Mucosa of rectum (tissue), 2 donors: ENCODE results near the gene LDLRAD1.

Source experiments
- H3K27ac ChIP-seq, 2 donors: one replicate each; pipeline ENCODE4 v1.7.0; 2013; ENCODE audit warnings: inconsistent platforms in 2 of 2, low read depth in 2 of 2, low read length in 2 of 2
- H3K27me3 ChIP-seq, 2 donors: one replicate each; pipeline ENCODE4 v1.7.0; 2013; ENCODE audit warnings: low read length in 2 of 2; ENCODE audit not compliant: control insufficient read depth in 2 of 2, insufficient read depth in 2 of 2
- H3K36me3 ChIP-seq, 2 donors: one replicate each; pipeline ENCODE4 v1.7.0; 2013; ENCODE audit warnings: low read length in 2 of 2; ENCODE audit not compliant: control insufficient read depth in 2 of 2, insufficient read depth in 2 of 2
- H3K4me1 ChIP-seq, 2 donors: one replicate each; pipeline ENCODE4 v1.7.0; 2013; ENCODE audit warnings: low read length in 2 of 2, mild to moderate bottlenecking in 1 of 2; ENCODE audit not compliant: control insufficient read depth in 2 of 2, insufficient read depth in 2 of 2
- H3K4me3 ChIP-seq, 2 donors: one replicate each; pipeline ENCODE4 v1.7.0; 2013; ENCODE audit warnings: low read length in 2 of 2
- H3K9ac ChIP-seq, 2 donors: one replicate each; pipeline ENCODE4 v1.7.0; 2013; ENCODE audit warnings: low read length in 2 of 2, low read depth in 1 of 2, mild to moderate bottlenecking in 1 of 2
- H3K9me3 ChIP-seq, 2 donors: one replicate each; pipeline ENCODE4 v1.7.0; 2013; ENCODE audit warnings: low read length in 2 of 2; ENCODE audit not compliant: control insufficient read depth in 2 of 2
- donor health status: healthy.
- donor health status: Normal muscosa, but diverticular disease.

The LDLRAD1 gene

DNA sequence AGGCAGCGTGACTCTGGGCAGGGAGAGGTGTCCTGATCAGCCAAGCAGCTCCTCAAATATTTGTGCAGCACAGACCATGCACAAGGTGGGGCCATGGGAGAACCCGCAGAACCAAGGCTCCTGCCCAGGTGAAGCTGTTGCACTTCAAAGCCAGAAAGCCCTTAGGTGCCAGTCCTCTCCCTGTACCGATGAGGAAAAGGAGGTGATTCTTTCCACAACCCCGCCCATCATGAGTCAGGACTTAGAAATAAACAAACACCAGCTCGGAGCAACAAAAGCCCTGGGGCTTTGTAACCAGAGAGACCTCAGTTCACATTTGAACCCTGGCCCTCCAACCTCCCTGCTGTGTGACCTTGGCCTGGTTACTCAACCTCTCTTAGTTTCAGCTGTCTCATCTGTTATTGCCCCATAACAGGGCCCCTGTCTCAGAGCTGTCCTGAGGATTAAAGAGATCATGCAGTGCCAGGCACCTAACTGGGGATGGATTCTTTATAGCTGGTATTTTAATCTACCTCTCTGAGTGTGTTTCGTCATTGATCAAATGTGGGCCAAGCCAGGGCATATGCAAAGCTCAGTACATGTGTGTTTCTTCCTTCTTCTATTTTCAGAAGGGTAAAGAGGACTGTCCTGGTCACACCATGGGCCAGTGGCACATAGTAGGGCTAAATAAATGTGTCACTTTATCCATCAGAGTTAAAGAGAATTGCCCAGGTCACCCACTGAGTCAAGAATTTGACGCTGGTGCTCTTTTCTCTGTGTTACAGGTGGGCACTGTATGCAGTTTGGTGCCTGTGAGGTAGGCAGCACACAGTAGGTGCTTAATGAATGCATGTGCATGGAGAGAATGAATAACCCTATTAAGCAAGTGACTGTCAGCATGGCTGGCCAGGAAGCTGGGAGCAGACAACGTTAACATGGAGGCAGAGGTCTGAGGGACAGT lies 1.4 kb downstream of the LDLRAD1 start:
- H3K27ac ChIP-seq = no peak overlapping the region
- H3K27me3 ChIP-seq = no peaks in the 10 kb centered on the region

DNA sequence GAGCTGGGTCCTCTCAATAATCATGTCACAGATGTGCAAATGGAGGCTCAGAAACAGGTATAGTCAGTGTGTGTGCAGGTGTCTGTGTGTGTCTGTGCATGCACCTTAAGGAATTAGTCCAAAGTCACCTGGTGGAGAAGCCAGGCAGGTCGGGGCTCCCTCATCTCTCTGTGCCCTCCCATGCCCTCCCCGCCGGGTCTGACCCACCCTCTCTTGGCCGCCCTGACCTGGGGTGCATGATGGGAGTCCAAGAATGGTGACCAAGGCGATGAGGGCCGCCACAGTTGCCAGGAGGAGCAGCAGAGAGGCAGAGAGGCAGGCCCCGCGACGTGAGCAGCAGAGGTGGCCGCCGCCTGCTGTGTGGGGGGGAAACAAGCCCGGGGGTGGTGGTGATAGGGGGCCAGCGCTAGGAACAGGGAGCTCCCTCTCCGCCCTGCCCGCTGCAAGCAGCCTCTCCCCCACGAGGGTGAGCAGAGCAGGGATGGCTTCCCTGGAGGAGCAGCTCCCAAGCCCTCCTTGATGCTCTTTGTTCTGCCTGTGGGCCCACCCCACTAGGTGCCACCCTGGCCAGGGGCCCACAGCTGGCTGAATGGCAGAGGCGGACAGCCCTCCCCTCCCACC lies 3.9 kb downstream of the LDLRAD1 start:
- Histone ChIP-seq H3K27me3 (no peaks in the 10 kb centered on the region), H3K9me3 (no peaks in the 10 kb centered on the region), H3K4me3 (no peak overlapping the region), H3K4me1 (peaks cover 0 to 9% of the 10 kb centered on the region in 2 donors), H3K27ac (no peak overlapping the region), H3K36me3 (no peaks in the 10 kb centered on the region), H3K9ac (no peak overlapping the region)

More for the DNA sequence above, 1.4 kb downstream of the LDLRAD1 start:
- Histone ChIP-seq H3K36me3 (no peaks in the 10 kb centered on the region), H3K9me3 (no peaks in the 10 kb centered on the region), H3K4me3 (no peak overlapping the region), H3K9ac (no peak overlapping the region), H3K4me1 (peaks cover 0 to 9% of the 10 kb centered on the region in 2 donors)

DNA sequence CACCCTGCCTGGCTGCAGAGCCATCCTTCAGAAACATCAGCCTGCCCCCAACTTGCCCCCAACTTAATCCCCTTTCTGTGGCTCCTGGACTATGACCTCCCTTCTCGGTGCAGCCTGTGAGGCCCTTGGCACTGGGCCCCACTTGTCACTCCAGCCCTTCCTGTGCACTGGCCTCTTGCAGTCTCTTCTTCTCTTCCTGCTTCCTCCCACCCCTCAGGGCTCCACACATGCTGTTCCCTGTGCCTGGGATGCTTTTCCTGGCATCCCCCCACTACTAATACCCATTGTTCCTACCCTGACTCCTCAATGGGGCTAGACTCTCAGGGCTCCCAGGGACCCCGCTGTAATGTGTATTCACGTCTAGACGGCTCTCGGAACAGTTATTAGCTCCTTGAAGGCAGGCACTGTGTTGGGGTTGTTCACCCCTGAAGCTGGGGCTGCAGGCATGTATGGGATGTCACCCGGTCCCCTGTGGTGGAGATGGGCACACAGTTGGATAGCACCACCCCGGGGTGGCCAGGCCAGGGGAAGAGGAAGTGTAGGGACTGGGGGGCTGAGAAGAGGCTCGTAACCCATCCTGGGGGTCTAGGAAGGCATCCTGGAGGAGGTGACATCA lies 4.5 kb downstream of the LDLRAD1 start:
- Histone ChIP-seq H3K27me3 (no peaks in the 10 kb centered on the region), H3K27ac (no peak overlapping the region), H3K9me3 (no peaks in the 10 kb centered on the region), H3K36me3 (no peaks in the 10 kb centered on the region), H3K4me3 (no peak overlapping the region), H3K9ac (no peak overlapping the region), H3K4me1 (peaks cover 0 to 9% of the 10 kb centered on the region in 2 donors)

DNA sequence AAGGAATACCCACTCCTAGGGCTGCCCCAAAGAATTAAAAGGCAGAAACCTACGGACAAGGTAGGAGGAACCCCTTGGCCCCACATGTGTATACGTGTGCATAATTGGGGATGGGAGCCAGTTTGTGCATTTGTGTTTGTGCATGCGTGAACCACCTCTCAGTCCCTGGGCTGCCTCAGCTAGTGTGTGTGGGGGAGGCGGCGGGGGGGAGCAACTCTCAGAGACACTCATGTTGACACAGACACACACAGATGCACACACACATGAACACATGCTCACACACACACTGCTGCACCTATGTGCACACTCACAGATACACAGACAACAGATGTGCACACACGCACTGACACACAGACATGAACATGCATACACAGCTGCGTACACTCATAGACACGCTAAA lies 5.1 kb downstream of the LDLRAD1 start:
- no peak overlapping the region for H3K27ac ChIP-seq
- no peaks in the 10 kb centered on the region for H3K36me3 ChIP-seq
- H3K9ac ChIP-seq = no peak overlapping the region
- H3K4me1 ChIP-seq = peaks cover 0 to 9% of the 10 kb centered on the region in 2 donors
- H3K27me3 ChIP-seq = no peaks in the 10 kb centered on the region
- H3K9me3 ChIP-seq = no peaks in the 10 kb centered on the region
- H3K4me3 ChIP-seq = no peak overlapping the region

DNA sequence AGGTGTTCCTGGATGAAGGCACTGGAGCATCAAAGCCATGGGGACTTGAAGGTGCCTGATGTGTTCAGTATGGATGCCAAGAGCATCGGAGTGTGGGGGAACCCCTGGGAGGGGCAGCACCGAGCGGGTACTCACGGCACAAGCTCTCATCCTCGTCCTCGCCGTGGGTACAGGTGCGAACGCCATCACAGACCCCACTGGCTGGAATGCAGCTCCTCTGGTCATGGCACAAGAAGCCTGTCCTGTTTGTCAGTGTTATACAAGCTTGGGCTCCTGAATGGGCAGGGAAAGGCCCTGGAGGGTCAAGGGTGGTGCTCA lies 6.0 kb downstream of the LDLRAD1 start:
- H3K9me3 ChIP-seq = no peaks in the 10 kb centered on the region
- no peak overlapping the region for H3K27ac ChIP-seq
- peaks cover 0 to 5% of the 10 kb centered on the region in 2 donors for H3K4me1 ChIP-seq
- H3K9ac ChIP-seq = no peak overlapping the region
- H3K4me3 ChIP-seq = no peak overlapping the region
- no peaks in the 10 kb centered on the region for H3K36me3 ChIP-seq
- H3K27me3 ChIP-seq = no peaks in the 10 kb centered on the region

DNA sequence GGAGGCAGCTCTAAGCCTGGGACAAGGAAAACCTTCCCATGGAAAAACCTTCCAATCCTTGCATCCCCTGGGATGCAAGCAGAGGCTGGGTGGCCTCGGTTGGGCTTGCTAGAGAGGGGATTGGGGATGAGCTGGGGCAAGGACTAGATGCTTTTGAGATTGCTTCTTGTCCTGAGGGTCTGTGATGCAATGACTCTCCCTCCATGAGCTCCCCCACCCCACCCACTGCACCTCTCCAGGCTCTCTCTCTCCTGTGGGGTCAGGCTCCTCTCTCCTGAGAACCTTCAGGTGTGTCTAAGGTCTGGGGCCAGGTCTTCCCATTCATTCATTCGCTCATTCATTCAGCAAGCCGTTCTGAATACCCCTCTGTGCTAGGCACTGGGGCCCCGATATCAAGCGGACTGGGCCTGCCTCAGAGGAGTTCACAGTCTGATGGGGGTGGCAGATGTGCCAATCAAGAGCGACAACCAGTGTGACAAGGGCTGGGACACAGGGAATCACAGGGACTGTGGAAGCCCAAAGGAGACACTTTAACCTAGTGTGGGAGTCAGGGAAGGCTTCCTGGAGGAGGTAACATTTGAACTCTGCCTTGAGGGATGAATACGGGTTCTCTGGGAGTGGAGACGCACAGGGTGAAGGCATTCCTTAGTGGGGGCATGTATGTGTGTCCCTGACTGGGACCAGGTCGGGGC lies 6.5 kb downstream of the LDLRAD1 start:
- H3K4me1 ChIP-seq = peaks cover 0 to 5% of the 10 kb centered on the region in 2 donors
- no peak overlapping the region for H3K9ac ChIP-seq
- no peaks in the 10 kb centered on the region for H3K36me3 ChIP-seq
- H3K4me3 ChIP-seq = no peak overlapping the region
- no peaks in the 10 kb centered on the region for H3K9me3 ChIP-seq
- H3K27ac ChIP-seq = no peak overlapping the region
- H3K27me3 ChIP-seq = no peaks in the 10 kb centered on the region

DNA sequence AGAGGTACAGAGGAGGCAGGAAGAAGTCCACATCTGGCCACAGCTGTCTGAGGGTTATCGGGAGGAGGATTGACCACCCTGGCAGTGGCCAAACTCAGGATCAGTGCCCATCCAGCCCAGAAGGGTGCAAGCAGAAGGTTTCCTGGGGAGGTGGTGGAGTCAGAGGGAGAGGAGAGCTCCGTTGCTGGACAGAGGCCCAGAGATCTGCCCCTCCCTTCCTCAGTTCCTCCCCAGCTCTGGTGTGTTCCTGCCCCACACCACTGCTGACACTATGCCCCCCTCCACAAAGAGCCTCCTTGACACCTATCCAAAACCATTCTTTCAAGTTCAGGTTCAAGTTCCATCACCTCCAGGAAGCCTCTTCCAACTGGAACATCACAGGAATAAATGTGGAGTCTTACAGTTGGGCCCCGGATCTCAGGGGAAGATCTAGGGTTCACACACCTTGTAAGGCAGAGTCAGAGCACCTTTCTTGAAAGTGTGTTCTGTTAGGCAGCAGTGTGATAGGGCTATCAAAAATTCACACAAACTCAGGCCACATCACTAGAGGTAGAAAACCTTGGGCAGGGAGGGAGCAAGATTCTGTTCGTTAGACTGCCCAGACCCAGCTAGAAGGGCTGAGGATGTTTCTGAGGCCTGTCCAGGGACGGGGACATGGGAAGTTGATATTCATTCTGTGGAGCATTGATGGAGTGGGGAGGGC lies 7.4 kb downstream of the LDLRAD1 start:
- no peak overlapping the region for H3K9ac ChIP-seq
- no peaks in the 10 kb centered on the region for H3K9me3 ChIP-seq
- H3K4me3 ChIP-seq = no peak overlapping the region
- H3K4me1 ChIP-seq = no peaks in the 10 kb centered on the region
- no peaks in the 10 kb centered on the region for H3K36me3 ChIP-seq
- H3K27ac ChIP-seq = no peak overlapping the region
- H3K27me3 ChIP-seq = no peaks in the 10 kb centered on the region

DNA sequence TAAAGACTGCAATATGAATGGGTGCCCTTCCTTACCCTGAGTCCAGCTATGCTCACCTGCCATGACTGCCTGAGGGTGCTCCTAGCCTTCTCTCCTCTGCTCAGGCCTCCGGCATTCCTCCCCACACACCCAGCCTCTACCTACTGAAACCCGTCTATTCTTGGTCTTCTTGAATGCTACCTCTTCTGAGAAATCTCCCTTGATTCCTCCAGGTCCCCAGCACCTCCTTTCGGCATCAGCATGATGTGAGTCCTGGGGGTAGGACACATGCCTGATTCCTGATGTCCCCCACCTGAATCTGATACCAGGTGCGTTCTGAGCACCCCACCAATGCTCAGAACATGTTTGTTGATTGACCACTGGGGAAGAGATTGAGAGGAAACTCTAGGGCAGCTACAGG lies 8.6 kb downstream of the LDLRAD1 start:
- Histone ChIP-seq H3K4me3 (no peak overlapping the region), H3K9ac (no peak overlapping the region), H3K27ac (no peak overlapping the region), H3K9me3 (no peaks in the 10 kb centered on the region), H3K4me1 (no peaks in the 10 kb centered on the region), H3K36me3 (no peaks in the 10 kb centered on the region), H3K27me3 (no peaks in the 10 kb centered on the region)

DNA sequence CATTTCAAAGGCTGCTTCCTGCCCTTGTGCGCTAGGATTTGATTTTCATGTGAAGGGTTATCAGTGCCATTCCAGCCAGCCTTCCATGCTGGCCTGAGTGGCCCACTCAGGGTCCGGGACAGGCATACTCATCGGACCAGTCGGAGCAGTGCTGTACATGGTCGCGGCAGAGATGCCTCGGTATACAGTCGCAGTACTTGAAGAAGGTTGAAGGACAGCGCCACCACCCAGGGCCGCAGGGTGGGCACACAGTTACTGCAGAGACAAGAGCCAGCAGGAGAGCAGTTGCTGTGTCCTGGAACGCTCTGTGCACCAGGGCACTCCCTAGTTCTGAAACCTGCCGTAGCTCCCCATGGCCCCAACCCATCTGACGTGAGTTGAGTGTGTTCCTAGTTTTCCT lies 9.1 kb downstream of the LDLRAD1 start:
- H3K36me3 ChIP-seq = no peaks in the 10 kb centered on the region
- H3K27ac ChIP-seq = no peak overlapping the region
- no peaks in the 10 kb centered on the region for H3K4me1 ChIP-seq
- no peak overlapping the region for H3K9ac ChIP-seq
- H3K4me3 ChIP-seq = no peak overlapping the region
- no peaks in the 10 kb centered on the region for H3K9me3 ChIP-seq
- H3K27me3 ChIP-seq = no peaks in the 10 kb centered on the region
